Left kidney (tissue), 2 donors: ENCODE data around the gene BICC1. TPM values are rescaled to one million over a fixed set of nuclear protein-coding genes. Genes with fewer than 3 reads are reported as not detected.
A peak's percentile ranks its signal among the peaks of the same experiment; 100 is the strongest.

Source experiments
- DNase-seq: peaks from one replicate; pipeline ENCODE4 v3.0.0-alpha.2; 2013
- polyA plus RNA-seq: library from polyadenylated mRNA; unstranded; fragments of 120-200 nt; gene quantifications from one replicate; pipeline ENCODE4 v1.2.1, GENCODE V29; 2013; ENCODE audit not compliant: insufficient read length

The BICC1 gene
- polyA plus RNA-seq, 1 donor = 98.1 TPM

GRCh38 chr10:58556516-58557165 is 44.0 kb downstream of the BICC1 start:
- no peak for DNase-seq

GRCh38 chr10:58557714-58558113 is 45.0 kb downstream of the BICC1 start:
- DNase-seq = no peak

- no peak for DNase-seq
These were observed 47.4 kb downstream of the BICC1 start for GRCh38 chr10:58560068-58560467.

- no peak for DNase-seq
These were observed 52.6 kb downstream of the BICC1 start for GRCh38 chr10:58565271-58565670.

- no peak for DNase-seq
These were observed 55.0 kb downstream of the BICC1 start for GRCh38 chr10:58567652-58568051.

GRCh38 chr10:58568428-58568935 is 55.8 kb downstream of the BICC1 start:
- DNase-seq = no peak

GRCh38 chr10:58570307-58570723 is 57.6 kb downstream of the BICC1 start:
- DNase-seq = no peak

GRCh38 chr10:58570979-58571378 is 58.3 kb downstream of the BICC1 start:
- DNase-seq = no peak

GRCh38 chr10:58573144-58573543 is 60.5 kb downstream of the BICC1 start:
- no peak for DNase-seq

- DNase-seq = no peak
These were observed 61.4 kb downstream of the BICC1 start for GRCh38 chr10:58574058-58574457.

- no peak for DNase-seq
These were observed 62.8 kb downstream of the BICC1 start for GRCh38 chr10:58575491-58575890.

- DNase-seq = no peak
These were observed 64.2 kb downstream of the BICC1 start for GRCh38 chr10:58576751-58577436.

GRCh38 chr10:58577437-58577777 is 64.7 kb downstream of the BICC1 start:
- DNase-seq = no peak

- no peak for DNase-seq
These were observed 65.7 kb downstream of the BICC1 start for GRCh38 chr10:58578366-58578765.

- DNase-seq = no peak
These were observed 66.5 kb downstream of the BICC1 start for GRCh38 chr10:58579011-58579655.

- no peak for DNase-seq
These were observed 69.4 kb downstream of the BICC1 start for GRCh38 chr10:58582045-58582444.

- no peak for DNase-seq
These were observed 72.8 kb downstream of the BICC1 start for GRCh38 chr10:58585435-58585834.

GRCh38 chr10:58586282-58587245 is 73.9 kb downstream of the BICC1 start:
- DNase-seq = no peak

- no peak for DNase-seq
These were observed 75.0 kb downstream of the BICC1 start for GRCh38 chr10:58587676-58588075.

GRCh38 chr10:58588673-58589265 is 76.1 kb downstream of the BICC1 start:
- no peak for DNase-seq

GRCh38 chr10:58590152-58590840 is 77.6 kb downstream of the BICC1 start:
- peak; percentile 20 for DNase-seq
